Right hindlimb (tissue), 1 donor: ENCODE data around the gene LCTL.
A peak's percentile ranks its signal among the peaks of the same experiment; 100 is the strongest.
"Not testable (repeated sequence)": the region's sequence is repeated elsewhere in the genome, so short reads cannot be mapped to it uniquely, and the experiment has no call there.

Source experiments
- DNase-seq: peaks from one replicate; pipeline ENCODE4 v3.0.0-alpha.2; 2018

LCTL gene

DNA sequence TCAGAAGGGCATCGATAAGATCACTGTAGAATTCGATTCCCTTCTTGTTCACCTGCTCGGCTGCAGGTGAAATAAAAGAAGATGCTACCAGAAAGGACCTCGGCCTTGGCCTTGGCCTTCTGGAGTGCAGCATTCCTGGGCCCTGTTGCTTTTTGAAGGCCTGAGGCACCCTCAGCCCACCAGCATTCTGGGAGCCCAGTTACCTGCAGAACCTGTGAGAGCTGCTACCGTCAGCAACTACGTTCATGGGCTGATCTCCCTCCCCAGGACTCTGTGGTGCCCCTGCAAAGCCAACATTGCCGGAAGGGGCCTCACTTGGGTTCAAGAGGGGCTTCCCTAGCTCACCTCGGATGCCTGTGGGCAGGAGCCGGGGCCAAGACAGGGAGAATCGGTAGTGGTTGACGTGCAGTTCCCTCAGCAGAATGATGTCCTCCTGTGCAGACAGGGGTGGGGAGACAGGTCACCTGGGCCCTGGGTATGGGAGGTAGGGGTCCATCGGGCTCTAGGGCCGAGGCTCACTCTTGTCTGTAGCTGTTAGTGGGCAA, 2.2 kb downstream of the LCTL start:
- DNase-seq = no peak

- DNase-seq = no peak
Observed at GRCh38 chr15:66563126-66563525, 2.7 kb downstream of the LCTL start.

DNA sequence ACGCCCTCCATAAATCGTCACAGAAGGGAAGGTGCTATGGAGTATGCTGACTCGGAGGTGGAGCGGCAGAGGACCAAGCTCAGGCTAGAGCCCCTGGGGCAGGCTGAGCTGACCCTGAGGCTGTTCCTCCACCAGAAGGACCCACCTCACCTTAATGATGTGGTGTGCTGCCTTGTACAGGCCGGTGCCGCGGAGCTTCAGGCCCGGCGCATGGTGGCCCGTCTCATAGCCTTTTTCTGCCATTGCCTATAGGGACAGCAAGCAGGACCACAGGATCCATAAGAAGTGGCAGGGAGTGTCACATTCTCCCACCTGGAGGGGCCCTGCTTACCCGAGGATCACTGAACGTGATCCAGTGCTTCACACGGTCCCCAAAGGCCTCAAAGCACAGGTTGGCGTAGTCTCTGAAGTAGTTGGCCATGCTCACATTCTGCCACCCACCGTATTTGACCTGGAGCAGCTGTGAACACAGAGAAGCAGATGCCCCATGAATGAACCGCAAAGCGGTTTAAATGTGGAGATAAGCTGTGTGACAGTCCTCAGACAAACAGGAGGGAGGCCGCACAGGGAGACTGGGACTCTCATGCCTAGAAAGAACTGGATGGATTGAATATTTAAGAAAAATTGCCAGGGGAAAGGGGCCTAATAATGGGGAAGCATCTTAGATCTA, 4.8 kb downstream of the LCTL start:
- DNase-seq = no peak

DNA sequence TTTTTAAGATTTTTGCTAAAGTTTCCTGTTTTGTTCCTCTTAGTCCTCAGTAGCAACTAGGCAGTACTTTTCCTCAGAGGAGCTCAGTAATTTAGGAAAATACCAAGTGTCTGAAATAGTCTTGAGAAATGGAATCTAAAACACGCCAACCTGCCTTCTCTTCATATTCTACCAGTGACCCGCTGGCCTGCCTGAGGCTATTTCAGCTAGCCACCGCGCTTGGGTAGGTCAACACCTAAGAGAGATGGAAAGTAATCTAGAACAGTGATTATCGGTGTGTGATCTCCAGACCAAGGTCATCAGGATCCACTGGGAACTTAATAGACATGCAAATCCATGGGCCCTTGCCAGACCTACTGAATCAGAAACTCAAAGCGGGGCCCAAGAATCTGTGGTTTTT, 7.5 kb downstream of the LCTL start:
- DNase-seq = no peak

DNA sequence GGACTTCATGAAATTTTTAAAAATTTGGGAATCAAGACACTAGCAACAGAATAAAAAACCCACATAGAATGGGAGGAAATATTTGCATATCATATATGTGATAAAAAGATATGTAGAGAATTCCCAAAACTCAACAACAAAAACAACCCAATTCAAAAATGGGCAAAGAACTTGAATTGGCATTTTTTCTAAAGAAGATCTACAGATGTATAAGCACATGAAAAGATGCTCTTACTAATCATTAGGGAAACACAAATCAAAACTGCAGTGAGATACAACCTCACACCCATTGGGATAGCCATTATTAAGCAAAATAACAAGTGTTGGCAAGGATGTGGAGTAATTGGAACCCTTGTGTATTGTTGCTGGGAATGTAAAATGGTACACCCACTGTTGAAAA, 10.1 kb downstream of the LCTL start:
- DNase-seq = no peak

DNA sequence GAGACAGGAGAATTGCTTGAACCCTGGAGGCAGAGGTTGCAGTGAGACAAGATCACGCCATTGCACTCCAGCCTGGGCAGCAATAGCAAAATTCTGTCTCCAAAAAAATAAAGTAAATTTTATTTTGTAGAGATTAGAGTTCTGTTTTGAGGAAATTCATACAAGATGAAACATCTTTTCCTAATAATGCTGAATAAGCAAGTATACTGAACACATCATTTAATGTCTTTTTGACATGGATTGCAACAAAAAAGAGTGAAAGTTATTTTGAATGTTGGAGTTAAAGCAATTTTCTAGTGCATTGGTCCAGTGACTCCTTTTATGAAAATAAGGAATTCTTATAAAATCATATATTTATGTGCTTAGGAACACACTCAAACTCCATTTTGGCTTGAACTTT, 20.5 kb downstream of the LCTL start:
- DNase-seq = no peak

- DNase-seq = no peak
Observed at GRCh38 chr15:66542896-66543295, 22.9 kb downstream of the LCTL start.

- DNase-seq = no peak
Observed at GRCh38 chr15:66535056-66535455, 30.7 kb downstream of the LCTL start.

DNA sequence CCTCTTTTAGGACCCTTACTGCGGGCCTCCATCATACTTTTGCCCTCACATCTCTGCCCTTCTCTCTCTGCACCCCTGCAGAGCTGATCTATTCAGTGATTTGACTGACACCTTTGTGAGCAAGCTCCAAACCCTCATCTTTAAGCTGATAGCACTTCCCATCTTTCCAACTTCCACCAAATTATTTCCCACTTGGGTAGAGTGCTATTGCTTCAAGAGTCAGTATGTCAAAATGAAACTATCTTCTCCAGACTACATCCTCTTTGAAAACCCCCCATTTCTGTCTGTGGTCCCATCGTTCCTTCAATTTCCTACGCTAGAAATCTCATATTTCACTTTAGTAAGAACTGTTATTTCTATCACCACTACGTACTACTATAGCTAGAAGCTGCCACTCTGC, 41.0 kb downstream of the LCTL start:
- DNase-seq = no peak

DNA sequence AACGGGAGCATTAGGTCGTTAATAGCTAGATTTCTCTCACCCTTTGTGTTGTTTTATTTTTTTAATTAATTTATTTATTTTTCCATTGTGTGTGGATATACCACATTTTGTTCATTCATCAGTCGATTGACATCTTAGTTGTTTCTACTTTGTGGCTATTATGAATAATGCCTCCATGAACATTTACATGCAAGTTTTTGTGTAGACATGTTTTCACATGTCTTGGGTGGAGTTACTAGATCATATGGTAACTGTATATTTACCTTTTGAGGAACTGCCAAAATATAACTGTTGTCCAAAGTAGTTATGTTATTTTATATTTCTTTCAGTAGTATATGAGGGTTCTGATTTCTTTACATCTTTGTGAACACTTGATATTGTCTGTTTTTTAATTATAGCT, 41.9 kb downstream of the LCTL start:
- no peak for DNase-seq

- no peak for DNase-seq
Observed at GRCh38 chr15:66515901-66516322, 49.9 kb downstream of the LCTL start.

DNA sequence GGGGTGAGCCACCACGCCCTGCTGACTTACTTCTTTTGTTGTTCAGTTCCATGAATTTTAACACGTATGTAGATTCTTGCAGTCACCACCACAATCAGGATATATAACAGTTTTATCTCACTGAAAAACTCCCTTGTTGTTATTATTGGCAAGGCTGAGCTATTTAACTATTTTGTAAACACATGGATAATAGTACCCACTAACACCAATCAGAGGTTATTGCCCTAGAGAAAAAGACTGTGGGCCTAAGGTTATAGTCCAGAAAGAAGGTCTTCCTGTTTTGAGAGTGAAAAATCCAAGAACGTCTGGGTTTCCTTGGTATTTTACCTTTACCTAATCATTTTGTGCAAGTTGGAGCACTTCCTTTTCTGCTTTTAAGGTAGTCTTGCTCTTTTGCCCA, 51.2 kb downstream of the LCTL start:
- DNase-seq = no peak

GRCh38 chr15:66508293-66508883, 57.4 kb downstream of the LCTL start:
- DNase-seq = no peak

GRCh38 chr15:66505818-66506217, 60.0 kb downstream of the LCTL start:
- DNase-seq = no peak

GRCh38 chr15:66505430-66505811, 60.4 kb downstream of the LCTL start:
- DNase-seq = no peak

DNA sequence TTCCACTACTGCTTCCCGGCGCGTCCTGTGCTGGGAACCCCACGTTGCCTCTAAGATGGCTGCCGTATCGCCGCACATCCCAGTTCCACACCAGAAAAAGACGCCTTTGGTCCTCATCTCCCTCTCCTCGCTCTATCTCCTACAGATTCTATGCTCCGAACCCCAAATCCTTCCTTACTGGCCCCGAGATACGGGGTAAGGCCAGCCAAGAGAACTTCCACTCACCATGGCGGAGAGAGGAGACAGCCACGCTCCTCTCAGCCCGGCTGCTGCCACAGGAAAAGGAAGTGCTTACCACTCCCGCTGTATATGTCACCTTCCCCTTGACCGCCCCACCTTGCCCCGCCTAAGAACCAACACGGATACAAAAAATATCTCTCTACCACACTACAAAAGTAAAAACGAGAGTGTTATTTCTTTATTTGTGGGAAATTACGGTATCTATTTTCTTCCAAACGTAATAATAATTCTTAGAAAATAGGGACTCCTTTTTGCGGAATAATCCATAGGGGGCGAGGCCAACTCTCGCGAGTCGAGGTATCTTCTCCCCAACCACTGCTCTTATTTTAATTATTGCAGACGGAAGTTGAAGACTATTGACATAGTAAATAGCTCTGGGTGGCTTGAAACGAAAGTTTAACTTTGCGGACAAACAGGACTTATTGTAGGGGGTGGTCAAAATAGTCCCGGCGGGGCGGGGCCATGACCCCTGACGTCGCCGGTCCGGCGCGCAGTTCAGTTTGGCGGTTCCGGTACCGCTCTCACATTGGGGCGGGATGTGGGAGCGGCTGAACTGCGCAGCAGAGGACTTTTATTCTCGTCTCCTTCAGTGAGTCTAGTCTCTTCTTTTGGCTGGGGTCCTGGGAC, 61.0 kb downstream of the LCTL start, which contains the start of the genes RPL4 and ZWILCH:
RPL4 (minus strand) TSS at position 293 of the 867 bp plus-strand sequence; CDS start at position 228, 65 bp downstream.
ZWILCH (plus strand) TSS at position 764 of the 867 bp plus-strand sequence; CDS start at position 777, 13 bp downstream.
- DNase-seq = peak; percentile 85

DNA sequence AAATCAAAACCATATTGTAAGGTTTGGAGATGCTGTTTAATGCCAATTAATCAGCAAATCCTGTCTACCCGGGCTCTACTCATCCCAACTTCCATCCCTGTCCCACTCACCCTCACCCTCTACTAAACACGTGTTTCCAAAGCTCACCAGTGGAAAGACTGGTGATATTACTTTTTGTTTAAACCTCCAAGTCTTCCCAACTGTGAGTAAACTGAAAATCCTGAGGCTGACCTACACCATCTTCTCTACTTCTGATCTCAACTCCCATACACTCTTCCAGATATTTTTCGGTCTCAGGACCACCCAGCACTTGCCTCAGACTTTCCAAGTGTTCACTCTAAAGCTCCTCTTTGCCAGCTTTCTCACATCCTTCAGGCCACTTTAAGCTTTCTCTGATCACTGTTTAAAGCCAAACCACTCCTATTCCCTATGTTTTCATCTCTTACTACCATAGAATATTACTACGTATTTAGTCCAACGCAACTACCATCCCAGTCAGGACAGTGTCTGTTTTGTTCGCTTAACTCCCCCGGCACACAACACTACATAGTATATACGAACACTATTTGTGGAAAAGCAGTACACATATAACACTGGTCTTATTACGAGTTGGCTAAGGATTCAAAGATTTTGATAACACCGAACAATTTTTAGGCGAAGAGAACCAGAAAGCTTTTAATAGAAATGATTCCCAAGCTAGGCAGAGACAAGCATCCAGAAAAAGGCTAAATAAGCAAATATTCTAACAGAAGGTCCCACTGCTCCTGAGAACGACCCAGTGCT, 61.8 kb downstream of the LCTL start:
- DNase-seq = no peak

DNA sequence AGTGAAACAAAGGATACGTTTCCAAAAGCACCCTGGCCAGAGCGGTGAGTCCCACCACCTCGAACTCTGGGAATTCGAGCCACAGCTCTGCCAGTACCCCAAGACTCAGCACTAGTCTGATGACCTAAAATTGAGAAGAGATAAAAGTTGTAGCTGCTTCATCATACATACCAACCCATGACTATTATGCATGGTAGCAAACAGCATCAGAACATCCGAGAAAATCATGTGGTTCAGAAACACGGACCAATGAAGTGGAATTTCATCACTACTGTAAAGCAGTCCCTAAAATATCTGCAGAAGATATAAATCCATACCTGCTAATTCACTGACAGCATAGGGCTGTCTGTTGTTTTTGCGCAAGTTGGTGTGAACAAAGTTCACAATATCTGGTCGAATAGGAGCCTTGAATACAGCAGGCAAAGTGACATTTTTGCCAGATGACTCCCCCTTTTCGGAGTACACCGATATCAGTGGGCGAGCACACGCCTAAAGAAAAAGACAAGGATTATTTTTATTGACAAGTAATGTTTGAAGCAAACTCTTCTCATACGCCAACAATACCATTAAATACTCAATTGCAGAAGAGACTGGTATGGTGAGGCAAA, 62.7 kb downstream of the LCTL start:
- not testable (repeated sequence) for DNase-seq

GRCh38 chr15:66502491-66502890, 63.3 kb downstream of the LCTL start:
- no peak for DNase-seq

GRCh38 chr15:66500346-66500745, 65.5 kb downstream of the LCTL start:
- not testable (repeated sequence) for DNase-seq

DNA sequence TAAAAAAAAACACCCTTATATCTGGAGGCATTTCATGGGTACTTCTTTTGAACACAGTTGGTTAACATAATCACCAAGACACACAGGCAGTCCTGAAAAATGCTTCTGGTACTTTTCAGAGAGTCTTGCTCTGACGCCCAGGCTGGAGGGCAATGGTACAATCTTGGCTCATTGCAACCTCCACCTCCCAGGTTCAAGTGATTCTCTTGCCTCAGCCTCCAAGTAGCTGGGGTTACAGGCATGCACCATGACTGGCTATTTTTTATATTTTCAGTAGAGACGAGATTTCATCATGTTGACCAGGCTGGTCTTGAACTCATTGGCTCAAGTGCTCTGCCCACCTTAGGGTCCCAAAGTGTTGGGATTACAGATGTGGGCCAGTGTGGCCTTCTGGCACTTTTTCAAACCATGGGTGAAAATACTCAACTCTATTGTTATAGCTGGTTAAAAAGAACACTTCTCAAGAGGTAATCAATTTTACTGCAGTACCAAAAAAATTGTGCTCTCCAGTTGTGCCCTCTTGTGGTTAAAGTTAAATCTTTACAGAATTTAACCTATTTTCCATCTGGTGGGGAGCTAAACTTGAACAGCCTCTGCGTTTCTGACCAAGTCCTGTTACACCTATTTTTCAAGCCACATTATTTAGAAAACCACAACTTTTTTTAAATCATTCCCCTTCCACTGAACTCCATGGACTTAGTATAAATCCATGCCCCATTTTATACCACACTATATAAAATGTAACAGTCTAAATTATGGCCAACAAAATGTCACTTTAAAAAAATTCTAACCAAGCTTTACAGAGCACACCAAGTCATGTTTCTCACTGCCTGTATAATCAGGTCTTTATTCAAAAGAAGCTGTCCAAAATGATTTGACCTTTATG, 67.1 kb downstream of the LCTL start:
- DNase-seq = no peak
